PC-3 (cell line): ENCODE data around the gene TTC7B. TPM values are rescaled to one million over a fixed set of nuclear protein-coding genes. Genes with fewer than 3 reads are reported as not detected.

Source experiments
- ATAC-seq: fragments of 200-7000 bp; cut with Tn5 transposase; 2 replicates; pipeline ENCODE4 v1.9.1; 2020; ENCODE audit warnings: mild to moderate bottlenecking, moderate library complexity
- BruUV-seq: library from RNA; stranded (reverse); fragments of 400-500 nt; replicated peaks from 2 replicates; lab custom pipeline; 2021; lab: Mats Ljungman, UMichigan
- CTCF ChIA-PET: fragments of 300-600 bp; sonication (Branson Sonifier 250); formaldehyde crosslinking; loops from one replicate; lab custom pipeline; 2022; ENCODE audit warnings: antibody characterized with exemption; lab: Charles Lee
- POLR2A ChIA-PET: fragments of 300-600 bp; sonication (Branson Sonifier 250); formaldehyde crosslinking; loops from one replicate; lab custom pipeline; 2022; ENCODE audit warnings: antibody characterized with exemption; ENCODE audit not compliant: unreplicated experiment; lab: Charles Lee
- DNase-seq: peaks from one replicate; pipeline ENCODE4 v3.0.0-alpha.2; 2015
- H2AFZ ChIP-seq: fragments of 300-600 bp; sonication (generic); 2 replicates; pipeline ENCODE4 v1.6.0; 2016; ENCODE audit warnings: antibody characterized with exemption, low read length
- H3F3A ChIP-seq: fragments of 300-600 bp; sonication (generic); one replicate; pipeline ENCODE4 v1.6.0; 2017; ENCODE audit warnings: antibody characterized with exemption, low read length, control low read depth, mild to moderate bottlenecking; ENCODE audit not compliant: unreplicated experiment
- H3K27ac ChIP-seq: fragments of 300-600 bp; sonication (generic); 2 replicates; pipeline ENCODE4 v1.5.1; 2016; ENCODE audit warnings: mild to moderate bottlenecking, low read length
- H3K27me3 ChIP-seq: fragments of 300-600 bp; sonication (generic); 2 replicates; pipeline ENCODE4 v1.6.1; 2016; ENCODE audit warnings: low read length, mixed read lengths
- H3K36me3 ChIP-seq: fragments of 300-600 bp; sonication (generic); 2 replicates; pipeline ENCODE4 v1.6.1; 2016; ENCODE audit warnings: low read depth, mixed run types, low read length, mixed read lengths
- H3K4me1 ChIP-seq: fragments of 300-600 bp; sonication (generic); 2 replicates; pipeline ENCODE4 v1.5.1; 2016; ENCODE audit warnings: low read length; ENCODE audit not compliant: insufficient read depth
- H3K4me2 ChIP-seq: fragments of 300-600 bp; sonication (generic); 2 replicates; pipeline ENCODE4 v1.6.0; 2016; ENCODE audit warnings: low read length
- H3K4me3 ChIP-seq: fragments of 300-600 bp; sonication (generic); 2 replicates; pipeline ENCODE4 v1.5.1; 2016; ENCODE audit warnings: mild to moderate bottlenecking, low read length, mixed read lengths
- H3K79me2 ChIP-seq: fragments of 300-600 bp; sonication (generic); 2 replicates; pipeline ENCODE4 v1.6.1; 2017; ENCODE audit warnings: low read length, mixed read lengths
- H3K9ac ChIP-seq: fragments of 300-600 bp; sonication (generic); 2 replicates; pipeline ENCODE4 v1.6.0; 2016; ENCODE audit warnings: mild to moderate bottlenecking, low read length
- H3K9me2 ChIP-seq: fragments of 300-600 bp; sonication (generic); replicated peaks from 2 replicates; pipeline ENCODE4 v1.6.1; 2016; ENCODE audit warnings: mixed run types, low read length, mixed read lengths
- H3K9me3 ChIP-seq: fragments of 300-600 bp; sonication (generic); 2 replicates; pipeline ENCODE4 v1.6.1; 2016; ENCODE audit warnings: low read length, mixed read lengths
- H4K20me1 ChIP-seq: fragments of 300-600 bp; sonication (generic); 2 replicates; pipeline ENCODE4 v1.6.1; 2016; ENCODE audit warnings: low read length, mixed read lengths
- EZH2 ChIP-seq: fragments of 300-600 bp; sonication (generic); IDR thresholded peaks from one replicate; pipeline ENCODE4 v1.6.1; 2017; ENCODE audit warnings: antibody characterized with exemption, mild to moderate bottlenecking, low read length; ENCODE audit not compliant: unreplicated experiment
- EZH2phosphoT487 ChIP-seq: fragments of 300-600 bp; sonication (generic); IDR thresholded peaks from 2 replicates; pipeline ENCODE4 v1.6.1; 2018; ENCODE audit warnings: mild to moderate bottlenecking, antibody characterized with exemption, low read length, borderline replicate concordance
- intact Hi-C: fragments of 100-400 bp; cut with micrococcal nuclease; formaldehyde crosslinking; loops from 2 replicates; pipeline ENCODE4 v1.9.0; 2023
- total RNA-seq: library from RNA; depleted of rRNA; stranded (reverse); fragments of >200 nt; gene quantifications from 2 replicates; pipeline ENCODE4 v1.2.3, GENCODE V29; 2014
- TF ChIP-seq, protein P1 (sequence below): fragments of 300-600 bp; sonication (generic); conservative IDR thresholded peaks from 2 replicates; pipeline ENCODE4 v1.5.1; 2017; ENCODE audit warnings: antibody characterized with exemption, low read depth, mild to moderate bottlenecking, low read length

The TTC7B gene
- total RNA-seq, 1 experiment from 2014 or later: 45.6 TPM

DNA sequence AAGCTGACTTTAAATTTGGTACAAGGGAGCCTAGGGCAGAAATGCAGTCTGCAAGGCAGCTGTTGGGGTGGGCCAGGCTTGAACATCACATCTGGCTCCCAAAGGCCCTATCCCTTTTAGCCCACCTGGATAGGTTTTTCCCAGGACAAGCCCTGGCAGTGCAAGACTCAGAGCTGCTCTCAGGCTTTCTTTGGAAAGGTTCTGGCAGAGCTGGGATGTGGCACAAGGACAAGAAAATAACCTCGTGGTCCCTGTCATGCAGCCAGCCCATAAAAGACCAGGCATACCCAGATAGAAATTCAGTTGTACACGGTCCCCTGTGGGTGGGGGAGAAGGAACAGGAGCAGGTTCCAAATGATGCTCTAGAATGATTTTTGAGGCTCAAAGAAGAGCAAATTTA, 206.9 kb downstream of the TTC7B start:
- DNase-seq (no peak), ATAC-seq (no peak)
- Histone ChIP-seq H3K27ac (no peak overlapping the region), H4K20me1 (no peaks in the 10 kb centered on the region), H3F3A (no peaks in the 10 kb centered on the region), H3K9me3 (no peaks in the 10 kb centered on the region), H3K4me3 (no peak overlapping the region), H3K4me1 (no peaks in the 10 kb centered on the region), H3K36me3 (no peaks in the 10 kb centered on the region), H3K9me2 (no peaks in the 10 kb centered on the region), H2AFZ (no peak overlapping the region), H3K79me2 (no peaks in the 10 kb centered on the region), H3K4me2 (no peak overlapping the region), H3K9ac (no peak overlapping the region), H3K27me3 (no peaks in the 10 kb centered on the region)
- intact Hi-C loops: no loop called here
- CTCF ChIA-PET: no interaction called here
- no TSS peak for BruUV-seq
- TF ChIP-seq EZH2phosphoT487 (no peak), EZH2 (no peak)
- TF ChIP-seq, protein P1, sequence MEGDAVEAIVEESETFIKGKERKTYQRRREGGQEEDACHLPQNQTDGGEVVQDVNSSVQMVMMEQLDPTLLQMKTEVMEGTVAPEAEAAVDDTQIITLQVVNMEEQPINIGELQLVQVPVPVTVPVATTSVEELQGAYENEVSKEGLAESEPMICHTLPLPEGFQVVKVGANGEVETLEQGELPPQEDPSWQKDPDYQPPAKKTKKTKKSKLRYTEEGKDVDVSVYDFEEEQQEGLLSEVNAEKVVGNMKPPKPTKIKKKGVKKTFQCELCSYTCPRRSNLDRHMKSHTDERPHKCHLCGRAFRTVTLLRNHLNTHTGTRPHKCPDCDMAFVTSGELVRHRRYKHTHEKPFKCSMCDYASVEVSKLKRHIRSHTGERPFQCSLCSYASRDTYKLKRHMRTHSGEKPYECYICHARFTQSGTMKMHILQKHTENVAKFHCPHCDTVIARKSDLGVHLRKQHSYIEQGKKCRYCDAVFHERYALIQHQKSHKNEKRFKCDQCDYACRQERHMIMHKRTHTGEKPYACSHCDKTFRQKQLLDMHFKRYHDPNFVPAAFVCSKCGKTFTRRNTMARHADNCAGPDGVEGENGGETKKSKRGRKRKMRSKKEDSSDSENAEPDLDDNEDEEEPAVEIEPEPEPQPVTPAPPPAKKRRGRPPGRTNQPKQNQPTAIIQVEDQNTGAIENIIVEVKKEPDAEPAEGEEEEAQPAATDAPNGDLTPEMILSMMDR: no peak
- POLR2A ChIA-PET: no interaction called here

DNA sequence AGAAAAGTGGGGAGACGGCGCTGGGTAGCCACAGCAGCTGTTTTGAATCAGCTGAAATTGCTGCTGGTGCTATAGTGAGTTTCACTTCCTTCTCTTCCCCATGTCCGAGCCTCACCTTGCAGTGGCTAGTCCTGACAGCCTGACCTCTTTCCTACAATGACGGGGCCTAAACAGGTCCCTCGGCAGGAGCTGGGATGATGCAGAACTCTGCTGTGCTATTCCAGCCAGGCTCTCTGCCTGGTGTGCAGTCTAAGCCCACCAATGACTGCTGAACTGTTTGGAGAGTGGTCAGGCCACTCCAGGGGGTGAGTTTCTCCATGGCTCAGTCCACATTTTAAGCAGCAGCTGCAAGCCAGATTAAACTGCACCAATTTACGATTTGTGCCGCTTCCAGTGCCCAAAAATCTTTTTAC, 207.3 kb downstream of the TTC7B start:
- H3K4me1 ChIP-seq: no peaks in the 10 kb centered on the region
- H3K9me2 ChIP-seq: no peaks in the 10 kb centered on the region
- ATAC-seq: no peak
- TF ChIP-seq, protein P1: no peak
- TF ChIP-seq EZH2phosphoT487: no peak
- TF ChIP-seq EZH2: no peak
- no peaks in the 10 kb centered on the region for H3K27me3 ChIP-seq
- ChIA-PET CTCF (no interaction called here), POLR2A (no interaction called here)
- intact Hi-C loops: no loop called here
- no peak overlapping the region for H3K4me2 ChIP-seq
- no peak overlapping the region for H2AFZ ChIP-seq
- H3K9me3 ChIP-seq: no peaks in the 10 kb centered on the region
- BruUV-seq: no TSS peak
- no peaks in the 10 kb centered on the region for H3K36me3 ChIP-seq
- no peak overlapping the region for H3K27ac ChIP-seq
- DNase-seq: no peak
- H3F3A ChIP-seq: no peaks in the 10 kb centered on the region
- H3K79me2 ChIP-seq: no peaks in the 10 kb centered on the region
- no peaks in the 10 kb centered on the region for H4K20me1 ChIP-seq
- H3K4me3 ChIP-seq: no peak overlapping the region
- no peak overlapping the region for H3K9ac ChIP-seq

DNA sequence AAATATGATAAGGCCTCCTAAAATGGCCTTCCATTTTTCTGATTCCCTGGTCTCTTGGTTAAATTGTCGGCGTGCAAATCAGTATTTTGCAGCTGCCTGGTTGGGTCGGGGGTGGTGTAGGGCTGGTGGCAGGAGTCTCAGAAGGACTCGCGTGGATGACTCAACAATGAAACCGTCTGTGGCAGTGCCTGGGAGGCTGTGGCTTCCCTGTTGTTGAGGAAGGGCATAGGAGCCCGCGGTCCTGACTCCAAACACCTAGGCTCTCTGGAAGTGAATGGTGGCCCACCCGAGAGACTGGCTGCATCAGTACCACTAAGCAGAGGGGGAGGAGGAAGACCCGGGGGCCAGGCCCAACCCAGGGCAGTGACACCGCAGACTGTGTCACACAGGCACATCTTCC, 207.9 kb downstream of the TTC7B start:
- no peaks in the 10 kb centered on the region for H3K79me2 ChIP-seq
- no peaks in the 10 kb centered on the region for H3K9me2 ChIP-seq
- POLR2A ChIA-PET: no interaction called here
- H3F3A ChIP-seq: no peaks in the 10 kb centered on the region
- no peak overlapping the region for H3K27ac ChIP-seq
- no peak overlapping the region for H3K4me3 ChIP-seq
- CTCF ChIA-PET: interaction anchor here (0.6 kb wide), 1 partner anchor 135 kb away, joined by 3 read pairs; no protein-coding TSS in a partner anchor
- BruUV-seq: no TSS peak
- no peak overlapping the region for H2AFZ ChIP-seq
- no peak for DNase-seq
- H3K36me3 ChIP-seq: no peaks in the 10 kb centered on the region
- H3K27me3 ChIP-seq: no peaks in the 10 kb centered on the region
- ATAC-seq: no peak
- H3K4me2 ChIP-seq: no peak overlapping the region
- no peak overlapping the region for H3K9ac ChIP-seq
- TF ChIP-seq, protein P1: no peak
- TF ChIP-seq EZH2 (no peak), EZH2phosphoT487 (no peak)
- H3K4me1 ChIP-seq: no peaks in the 10 kb centered on the region
- no peaks in the 10 kb centered on the region for H3K9me3 ChIP-seq
- no peaks in the 10 kb centered on the region for H4K20me1 ChIP-seq
- intact Hi-C loops: no loop called here
